GM12873 (cell line): ENCODE measurements around the gene C3orf22.

Experiments used
- CTCF ChIP-seq: IDR thresholded peaks from 2 replicates; pipeline ENCODE4 v1.5.1; 2012; ENCODE audit warnings: low read depth, mild to moderate bottlenecking, moderate library complexity, low read length, control low read depth; ENCODE audit not compliant: insufficient read depth; ENCODE audit errors: missing control alignments

Gene C3orf22

GRCh38 chr3:126533506-126533905 lies 25.2 kb downstream of the C3orf22 start:
- no peak for TF ChIP-seq CTCF

- TF ChIP-seq CTCF, result no peak
These were observed 27.7 kb downstream of the C3orf22 start for GRCh38 chr3:126531051-126531330.

- no peak for TF ChIP-seq CTCF
These were observed 28.3 kb downstream of the C3orf22 start for GRCh38 chr3:126530171-126531050.

GRCh38 chr3:126529585-126530170 lies 29.1 kb downstream of the C3orf22 start:
- TF ChIP-seq CTCF, result no peak

- TF ChIP-seq CTCF, result no peak
These were observed 29.8 kb downstream of the C3orf22 start for GRCh38 chr3:126528800-126529541.

GRCh38 chr3:126528419-126528799 lies 30.3 kb downstream of the C3orf22 start:
- no peak for TF ChIP-seq CTCF

- no peak for TF ChIP-seq CTCF
These were observed 31.1 kb downstream of the C3orf22 start for GRCh38 chr3:126527455-126528211.
